ENCODE data around the gene ZNF23.

- TF ChIP-seq CREB5 (CRISPR knock-in tag; IDR thresholded peaks at IDR 0.05; ENCODE audit: low read depth) (no peak), PATZ1 (CRISPR knock-in tag; IDR thresholded peaks at IDR 0.05; ENCODE audit: borderline replicate concordance) (no peak), ARNTL (CRISPR knock-in tag; IDR thresholded peaks at IDR 0.05; ENCODE audit: borderline replicate concordance, low read depth) (no peak), CSRNP3 (CRISPR knock-in tag; IDR thresholded peaks at IDR 0.05) (no peak), TOX (CRISPR knock-in tag; IDR thresholded peaks at IDR 0.05; ENCODE audit: borderline replicate concordance) (no peak), ZNF8 (CRISPR knock-in tag; IDR thresholded peaks at IDR 0.05) (no peak), OSR1 (CRISPR knock-in tag; IDR thresholded peaks at IDR 0.05) (no peak), GLIS3 (CRISPR knock-in tag; IDR thresholded peaks at IDR 0.05) (no peak)
Measured at GRCh38 chr16:71460941-71461340, 1.1 kb downstream of the ZNF23 start.

All from SK-N-SH treated with all-trans-retinoic acid at 6 μM for 48 hours (cell line).